Measurements from ENCODE around the gene TAPT1. TPM values are rescaled to one million over a fixed set of nuclear protein-coding genes. Genes with fewer than 3 reads are reported as not detected.
"Not testable (repeated sequence)": the region's sequence is repeated elsewhere in the genome, so short reads cannot be mapped to it uniquely, and the experiment has no call there.

TAPT1 gene
- polyA plus RNA-seq, 1 of the 3 experiments (the other 2 are of a cell fraction), result 6.2 TPM

- no peak for DNase-seq
- CTCF ChIA-PET, result interaction anchor here (0.7 to 1.4 kb wide), 2 partner anchors 65 to 314 kb away, joined by 3 read pairs; no protein-coding TSS in a partner anchor
These were observed 44.4 kb upstream of the TAPT1 start for GRCh38 chr4:16270454-16271328.

GRCh38 chr4:16269742-16270453, 43.6 kb upstream of the TAPT1 start:
- POLR2A ChIA-PET; H4K20me1 ChIP-seq (ENCODE audit: insufficient read depth); H3K9me2 ChIP-seq; H3K79me2 ChIP-seq (ENCODE audit: insufficient read depth); H3K27ac ChIP-seq (ENCODE audit: low read depth in 2 of 2, low read length in 1 of 2); H3K9me3 ChIP-seq; H3K4me1 ChIP-seq (ENCODE audit: control insufficient read depth in 1 of 2, insufficient read depth in 2 of 2, low read depth in 1 of 2, low read length in 1 of 2); DNase-seq; H3K4me3 ChIP-seq (ENCODE audit: low read depth in 2 of 2, low read length in 1 of 2); H2AFZ ChIP-seq (ENCODE audit: low read depth); H3K4me2 ChIP-seq; H3K27me3 ChIP-seq (ENCODE audit: insufficient read depth); H3F3A ChIP-seq (replicated peaks; ENCODE audit: insufficient read depth); H3K9ac ChIP-seq; H3K36me3 ChIP-seq (replicated peaks in 1 of 2; ENCODE audit: control insufficient read depth in 1 of 2, insufficient read depth in 2 of 2, low read length in 1 of 2): not testable (repeated sequence)
- CTCF ChIA-PET, result interaction anchor here (0.7 to 1.5 kb wide), 4 partner anchors 64 to 464 kb away, joined by 3 to 5 read pairs (median 3); no protein-coding TSS in a partner anchor
- WGBS (ENCODE audit: low lambda C conversion rate), result 86% methylated on average over 4 of the region's 4 CpGs

More at GRCh38 chr4:16270454-16271328, 44.4 kb upstream of the TAPT1 start:
- Histone ChIP-seq H3K27me3 (ENCODE audit: insufficient read depth) (no peaks in the 10 kb centered on the region), H3K9me2 (no peaks in the 10 kb centered on the region), H3K79me2 (ENCODE audit: insufficient read depth) (no peaks in the 10 kb centered on the region), H3K9me3 (no peaks in the 10 kb centered on the region), H3K27ac (ENCODE audit: low read depth in 2 of 2, low read length in 1 of 2) (no peak overlapping the region), H3K4me1 (ENCODE audit: control insufficient read depth in 1 of 2, insufficient read depth in 2 of 2, low read depth in 1 of 2, low read length in 1 of 2) (0 out of 4 replicates have a peak, but pooled peaks cover 0 to 7% of the 10 kb centered on the region in 2 experiments), H2AFZ (ENCODE audit: low read depth) (no peak overlapping the region), H3F3A (replicated peaks; ENCODE audit: insufficient read depth) (no peaks in the 10 kb centered on the region), H3K4me2 (no peak overlapping the region), H3K4me3 (ENCODE audit: low read depth in 2 of 2, low read length in 1 of 2) (no peak overlapping the region), H3K9ac (no peak overlapping the region), H3K36me3 (replicated peaks in 1 of 2; ENCODE audit: control insufficient read depth in 1 of 2, insufficient read depth in 2 of 2, low read length in 1 of 2) (no peaks in the 10 kb centered on the region), H4K20me1 (ENCODE audit: insufficient read depth) (no peaks in the 10 kb centered on the region)
- POLR2A ChIA-PET, result no interaction called here
- TF ChIP-seq NRF1 (IDR thresholded peaks at IDR 0.05; ENCODE audit: low read depth, low read length) (no peak), YY1 (IDR thresholded peaks at IDR 0.05; ENCODE audit: low read depth) (no peak), CTCF (IDR thresholded peaks at IDR 0.05) (peak; percentile 27; the same call in 1 of the 2 replicates)
- WGBS (ENCODE audit: low lambda C conversion rate), result 82% methylated on average over 6 of the region's 6 CpGs

- peaks cover 0 to 7% of the 10 kb centered on the region in 2 experiments; a peak in 1 of 4 replicates for H3K4me1 ChIP-seq (ENCODE audit: control insufficient read depth in 1 of 2, insufficient read depth in 2 of 2, low read depth in 1 of 2, low read length in 1 of 2)
- H3K27ac ChIP-seq (ENCODE audit: low read depth in 2 of 2, low read length in 1 of 2), result no peak overlapping the region
- H3K27me3 ChIP-seq (ENCODE audit: insufficient read depth), result no peaks in the 10 kb centered on the region
- WGBS (ENCODE audit: low lambda C conversion rate), result 92% methylated on average over 1 of the region's 1 CpG
- no peaks in the 10 kb centered on the region for H3K36me3 ChIP-seq (replicated peaks in 1 of 2; ENCODE audit: control insufficient read depth in 1 of 2, insufficient read depth in 2 of 2, low read length in 1 of 2)
- CTCF ChIA-PET, result interaction anchor here (1.0 to 1.5 kb wide), 2 partner anchors 72 to 463 kb away, joined by 3 to 5 read pairs; no protein-coding TSS in a partner anchor
- no peak overlapping the region for H2AFZ ChIP-seq (ENCODE audit: low read depth)
- H3K79me2 ChIP-seq (ENCODE audit: insufficient read depth), result no peaks in the 10 kb centered on the region
- TF ChIP-seq TEAD4 (IDR thresholded peaks at IDR 0.05; ENCODE audit: borderline replicate concordance, insufficient read depth) (no peak), CHD2 (IDR thresholded peaks at IDR 0.05; ENCODE audit: low read length, partially characterized antibody) (no peak), MXI1 (IDR thresholded peaks at IDR 0.05; ENCODE audit: low read depth, low read length) (no peak), PBX3 (IDR thresholded peaks at IDR 0.05) (no peak), RXRA (IDR thresholded peaks at IDR 0.05; ENCODE audit: borderline replicate concordance, low read depth) (no peak), GATA2 (CRISPR knock-in tag; IDR thresholded peaks at IDR 0.05) (no peak), FOXJ3 (CRISPR knock-in tag; IDR thresholded peaks at IDR 0.05) (no peak), NRF1 (IDR thresholded peaks at IDR 0.05; ENCODE audit: low read depth, low read length) (no peak), MEF2A (IDR thresholded peaks at IDR 0.05; ENCODE audit: borderline replicate concordance, low read depth) (no peak), NFIC (IDR thresholded peaks at IDR 0.05; ENCODE audit: borderline replicate concordance) (no peak), RFX5 (IDR thresholded peaks at IDR 0.05; ENCODE audit: low read length) (no peak), ELF1 (IDR thresholded peaks at IDR 0.05) (no peak)
- H3K9ac ChIP-seq, result no peak overlapping the region
- DNase-seq, result no peak
- no peaks in the 10 kb centered on the region for H4K20me1 ChIP-seq (ENCODE audit: insufficient read depth)
- no peak overlapping the region for H3K4me3 ChIP-seq (ENCODE audit: low read depth in 2 of 2, low read length in 1 of 2)
- POLR2A ChIA-PET, result no interaction called here
- H3K9me2 ChIP-seq, result no peaks in the 10 kb centered on the region
- no peaks in the 10 kb centered on the region for H3F3A ChIP-seq (replicated peaks; ENCODE audit: insufficient read depth)
- no peaks in the 10 kb centered on the region for H3K9me3 ChIP-seq
- H3K4me2 ChIP-seq, result no peak overlapping the region
These were observed 43.0 kb upstream of the TAPT1 start for GRCh38 chr4:16269240-16269639.
